GM12873 (cell line): ENCODE data around the gene ITPR2.

ENCODE experiments used
- TF ChIP-seq, protein P1 (sequence below): IDR thresholded peaks from 2 replicates; pipeline ENCODE4 v1.5.1; 2012; ENCODE audit warnings: low read depth, mild to moderate bottlenecking, moderate library complexity, low read length, control low read depth; ENCODE audit not compliant: insufficient read depth; ENCODE audit errors: missing control alignments

ITPR2 gene

GRCh38 chr12:26697217-26697616, 135.8 kb downstream of the ITPR2 start:
- TF ChIP-seq, protein P1, sequence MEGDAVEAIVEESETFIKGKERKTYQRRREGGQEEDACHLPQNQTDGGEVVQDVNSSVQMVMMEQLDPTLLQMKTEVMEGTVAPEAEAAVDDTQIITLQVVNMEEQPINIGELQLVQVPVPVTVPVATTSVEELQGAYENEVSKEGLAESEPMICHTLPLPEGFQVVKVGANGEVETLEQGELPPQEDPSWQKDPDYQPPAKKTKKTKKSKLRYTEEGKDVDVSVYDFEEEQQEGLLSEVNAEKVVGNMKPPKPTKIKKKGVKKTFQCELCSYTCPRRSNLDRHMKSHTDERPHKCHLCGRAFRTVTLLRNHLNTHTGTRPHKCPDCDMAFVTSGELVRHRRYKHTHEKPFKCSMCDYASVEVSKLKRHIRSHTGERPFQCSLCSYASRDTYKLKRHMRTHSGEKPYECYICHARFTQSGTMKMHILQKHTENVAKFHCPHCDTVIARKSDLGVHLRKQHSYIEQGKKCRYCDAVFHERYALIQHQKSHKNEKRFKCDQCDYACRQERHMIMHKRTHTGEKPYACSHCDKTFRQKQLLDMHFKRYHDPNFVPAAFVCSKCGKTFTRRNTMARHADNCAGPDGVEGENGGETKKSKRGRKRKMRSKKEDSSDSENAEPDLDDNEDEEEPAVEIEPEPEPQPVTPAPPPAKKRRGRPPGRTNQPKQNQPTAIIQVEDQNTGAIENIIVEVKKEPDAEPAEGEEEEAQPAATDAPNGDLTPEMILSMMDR: no peak

DNA sequence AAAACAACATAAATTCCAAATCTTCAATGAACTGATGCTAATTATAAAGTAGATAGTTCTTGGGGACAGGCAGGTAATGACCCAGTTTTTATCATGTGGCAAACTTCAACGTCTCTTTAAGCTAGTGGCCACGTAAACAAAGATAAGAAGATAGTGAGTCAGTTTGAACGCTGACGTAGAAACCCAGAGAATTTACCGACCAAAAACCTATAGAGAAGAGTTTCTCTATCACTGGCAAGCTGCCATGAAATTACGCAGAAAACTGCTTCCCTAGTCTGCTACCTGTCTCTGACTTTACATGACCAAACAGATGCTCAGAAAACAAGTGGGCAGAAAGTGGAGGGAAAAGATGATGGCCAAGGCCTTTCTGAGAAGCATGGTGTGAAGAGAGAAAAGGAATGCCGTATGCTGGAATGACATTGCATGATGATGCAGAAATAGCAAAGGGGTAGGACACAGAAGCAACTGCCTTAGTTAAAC, 136.3 kb downstream of the ITPR2 start:
- TF ChIP-seq, protein P1: no peak

DNA sequence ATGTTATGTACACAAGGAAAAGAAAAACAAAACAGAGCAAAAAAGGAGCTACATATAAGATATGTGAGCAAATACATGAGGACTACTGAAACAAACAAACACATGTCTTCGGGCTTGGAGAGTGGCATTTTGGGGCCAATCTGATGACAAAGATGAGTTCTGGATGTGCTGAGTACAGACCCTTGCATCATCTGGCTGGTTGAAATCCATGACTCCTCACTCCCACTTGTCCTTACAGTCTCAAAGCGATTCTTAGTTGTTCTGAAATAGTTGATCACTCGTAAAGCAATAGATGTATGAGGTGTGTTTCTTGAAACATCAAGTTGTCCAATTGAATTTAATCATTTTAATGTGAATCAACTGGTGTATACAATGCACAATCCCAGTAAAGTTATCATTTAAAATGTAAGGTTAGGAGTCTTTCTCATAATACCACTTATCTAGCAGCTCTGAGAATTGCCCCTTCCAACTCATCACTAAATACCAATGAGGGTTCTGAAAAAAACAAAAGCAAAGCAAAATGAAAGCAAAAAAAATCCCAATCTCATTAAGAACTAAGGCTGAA, 136.9 kb downstream of the ITPR2 start:
- TF ChIP-seq, protein P1: no peak

DNA sequence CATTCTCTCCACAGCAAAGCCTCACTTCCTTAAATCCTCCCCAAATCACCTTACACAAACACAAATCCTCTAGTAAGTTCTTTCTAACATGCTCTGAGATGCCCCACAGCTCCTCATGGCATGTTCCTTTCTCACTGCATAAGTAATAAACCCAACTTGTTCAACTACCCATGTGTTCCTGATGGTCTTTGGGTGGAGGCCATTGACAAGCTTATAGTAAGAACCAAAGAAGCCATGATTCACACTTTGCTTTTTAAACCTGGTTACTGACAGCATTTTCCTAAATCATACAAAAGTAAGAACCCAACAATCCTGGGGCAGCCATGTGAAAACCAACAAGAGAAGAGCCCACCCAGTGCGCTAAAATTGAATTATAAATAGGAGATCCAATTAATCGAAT, 138.6 kb downstream of the ITPR2 start:
- TF ChIP-seq, protein P1: no peak

DNA sequence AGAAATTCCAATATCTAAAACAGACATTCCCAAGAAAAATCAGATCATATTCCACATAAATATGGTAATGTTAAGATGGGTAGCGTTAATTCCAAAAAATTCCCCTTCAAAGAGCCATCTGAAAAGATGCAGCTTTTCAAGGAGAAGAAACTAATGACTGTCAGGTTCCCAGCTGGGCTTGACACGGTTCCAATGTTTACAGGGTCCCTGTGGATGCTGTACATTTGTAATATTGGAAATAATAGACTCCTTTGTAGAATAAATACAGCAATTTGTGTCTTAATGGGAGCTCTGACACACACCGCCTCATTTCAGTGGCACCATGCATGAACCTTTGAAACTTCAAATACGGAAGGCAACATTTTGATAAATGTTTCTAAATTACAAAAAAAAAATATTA, 140.6 kb downstream of the ITPR2 start:
- TF ChIP-seq, protein P1: no peak

DNA sequence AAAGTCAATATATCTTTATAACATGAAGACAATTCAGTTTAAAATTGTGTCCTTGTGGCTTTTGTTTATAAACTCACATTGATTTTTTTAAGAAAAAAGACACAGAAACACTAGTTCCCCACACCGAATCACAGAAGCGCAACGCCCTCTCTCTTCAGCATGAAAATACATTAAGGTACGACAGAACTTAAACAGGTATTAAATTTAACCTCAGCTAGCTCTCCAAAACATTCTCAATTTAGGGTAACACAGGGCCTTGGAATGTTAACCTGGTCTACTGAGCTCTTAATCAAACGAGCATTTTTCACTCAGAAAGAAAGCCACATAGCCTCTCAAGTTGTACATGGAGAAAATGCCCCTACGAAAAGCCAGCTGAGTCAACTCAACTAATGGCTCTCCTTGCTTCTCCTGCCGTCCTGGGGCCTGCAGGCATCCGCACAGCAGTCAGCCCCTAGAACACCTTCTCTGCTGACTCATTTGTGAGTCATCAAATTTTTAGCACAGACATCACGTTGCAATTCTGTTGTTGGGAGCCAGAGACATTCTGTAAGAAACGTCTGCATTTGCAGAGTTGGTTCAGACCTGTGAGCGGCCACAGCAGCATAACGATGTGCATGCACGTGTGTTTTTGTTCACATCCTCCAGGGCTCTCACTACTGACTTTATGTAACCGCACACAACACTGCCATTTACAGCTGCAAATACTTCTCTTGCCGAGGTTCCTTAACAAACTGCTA, 141.6 kb downstream of the ITPR2 start:
- TF ChIP-seq, protein P1: no peak

DNA sequence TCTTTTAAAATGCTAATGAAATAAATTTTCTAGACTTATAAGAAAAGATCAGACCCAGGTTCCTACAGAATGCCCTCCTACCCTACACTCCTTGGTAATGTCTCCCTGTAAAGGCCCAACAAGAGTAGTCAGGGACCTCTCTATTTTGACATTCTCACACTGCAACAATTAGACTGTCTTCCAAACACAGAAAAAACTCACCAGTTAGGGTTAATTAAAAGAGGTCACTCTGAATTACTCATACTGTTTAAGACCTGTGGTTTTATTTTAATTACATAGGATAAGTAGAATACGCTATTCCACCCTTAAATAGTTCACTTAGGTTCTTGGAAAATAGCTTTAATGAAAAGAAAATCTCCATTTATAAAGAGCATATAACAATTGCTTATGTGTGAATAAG, 142.4 kb downstream of the ITPR2 start:
- TF ChIP-seq, protein P1: no peak
